ENCODE data around the gene GJB1. TPM values are rescaled to one million over a fixed set of nuclear protein-coding genes. Genes with fewer than 3 reads are reported as not detected.

The GJB1 gene
- total and polyA plus RNA-seq, 8 donors = 0.21 to 6.6 (median 5.0) TPM

- Histone ChIP-seq H3K36me3 (peaks cover 0 to 2% of the 10 kb centered on the region in 2 donors), H3K4me1 (no peaks in the 10 kb centered on the region), H3K27ac (no peak overlapping the region), H3K27me3 (no peaks in the 10 kb centered on the region), H3K9me3 (no peaks in the 10 kb centered on the region), H3K4me3 (no peak overlapping the region)
- intact Hi-C loops (cut with DNase I) = no loop called here
- no peak for DNase-seq
- no peak for ATAC-seq
- TF ChIP-seq CTCF (IDR thresholded peaks at IDR 0.05) = no peak
Measured at GRCh38 chrX:71235482-71235881, 12.5 kb downstream of the GJB1 start.

GRCh38 chrX:71236836-71237235, 13.8 kb downstream of the GJB1 start:
- intact Hi-C loops (cut with DNase I) = no loop called here
- H3K4me3 ChIP-seq = no peak overlapping the region
- peaks cover 0 to 15% of the 10 kb centered on the region in 2 donors for H3K36me3 ChIP-seq
- DNase-seq = no peak
- ATAC-seq = no peak
- H3K27me3 ChIP-seq = no peaks in the 10 kb centered on the region
- no peak for TF ChIP-seq CTCF (IDR thresholded peaks at IDR 0.05)
- H3K27ac ChIP-seq = no peak overlapping the region
- no peaks in the 10 kb centered on the region for H3K9me3 ChIP-seq
- H3K4me1 ChIP-seq = no peaks in the 10 kb centered on the region

- Histone ChIP-seq H3K27ac (no peak overlapping the region), H3K4me3 (no peak overlapping the region), H3K4me1 (no peaks in the 10 kb centered on the region), H3K9me3 (no peaks in the 10 kb centered on the region), H3K27me3 (no peaks in the 10 kb centered on the region), H3K36me3 (peaks cover 0 to 45% of the 10 kb centered on the region in 2 donors)
- TF ChIP-seq CTCF (IDR thresholded peaks at IDR 0.05) = no peak
- ATAC-seq = no peak
- no peak for DNase-seq
- intact Hi-C loops (cut with DNase I) = no loop called here
Measured at GRCh38 chrX:71239781-71240180, 16.8 kb downstream of the GJB1 start.

- ATAC-seq (no peak), DNase-seq (no peak)
- Histone ChIP-seq H3K4me1 (no peaks in the 10 kb centered on the region), H3K4me3 (no peak overlapping the region), H3K9me3 (no peaks in the 10 kb centered on the region), H3K36me3 (peaks cover 0 to 58% of the 10 kb centered on the region in 2 donors), H3K27ac (no peak overlapping the region), H3K27me3 (no peaks in the 10 kb centered on the region)
- TF ChIP-seq CTCF (IDR thresholded peaks at IDR 0.05) = no peak
- intact Hi-C loops (cut with DNase I) = no loop called here
Measured at GRCh38 chrX:71241301-71241700, 18.3 kb downstream of the GJB1 start.

GRCh38 chrX:71244359-71245128, 21.5 kb downstream of the GJB1 start:
- no peaks in the 10 kb centered on the region for H3K4me1 ChIP-seq
- peaks cover 0 to 83% of the 10 kb centered on the region in 2 donors for H3K36me3 ChIP-seq
- H3K4me3 ChIP-seq = no peak overlapping the region
- H3K27me3 ChIP-seq = no peaks in the 10 kb centered on the region
- no peaks in the 10 kb centered on the region for H3K9me3 ChIP-seq
- no peak for ATAC-seq
- no peak for DNase-seq
- TF ChIP-seq CTCF (IDR thresholded peaks at IDR 0.05) = no peak
- no peak overlapping the region for H3K27ac ChIP-seq
- intact Hi-C loops (cut with DNase I) = no loop called here
